K562 (cell line): ENCODE results near the gene TADA2A. TPM values are rescaled to one million over a fixed set of nuclear protein-coding genes. Genes with fewer than 3 reads are reported as not detected.

Source experiments
- ATF1 ChIP-seq, 2 experiments: fragments of 450-650 bp in 1 of 2; IDR thresholded peaks; 2 replicates each; pipeline ENCODE4 v1.6.1; 2016; ENCODE audit warnings: missing compliant biosample characterization in 1 of 2, missing genetic modification characterization in 1 of 2
- DDX20 ChIP-seq: fragments of 450-650 bp; IDR thresholded peaks from 2 replicates; pipeline ENCODE4 v1.6.1; 2016; ENCODE audit warnings: missing genetic modification characterization, low read depth, mild to moderate bottlenecking, missing compliant biosample characterization, moderate library complexity
- E2F8 ChIP-seq: fragments of 450-650 bp; IDR thresholded peaks from 2 replicates; pipeline ENCODE4 v1.7.1; 2018; ENCODE audit warnings: mild to moderate bottlenecking, low read depth; ENCODE audit not compliant: partially characterized antibody
- EHMT2 ChIP-seq: fragments of 450-650 bp; IDR thresholded peaks from 2 replicates; pipeline ENCODE4 v1.6.1; 2018; ENCODE audit warnings: antibody characterized with exemption
- GABPA ChIP-seq: fragments of 200-800 bp; sonication (Bioruptor generic); conservative IDR thresholded peaks from 2 replicates; pipeline ENCODE4 v1.6.1; 2016; ENCODE audit warnings: low read depth, missing genetic modification characterization, missing compliant biosample characterization
- HDAC1 ChIP-seq, 2 experiments: fragments of 450-650 bp; IDR thresholded peaks; 2 replicates each; pipeline ENCODE4 v1.6.1; 2016 to 2017; ENCODE audit warnings: inconsistent platforms in 1 of 2, mild to moderate bottlenecking in 1 of 2, moderate library complexity in 1 of 2
- MAFK ChIP-seq: IDR thresholded peaks from 2 replicates; pipeline ENCODE4 v1.6.1; 2011; ENCODE audit warnings: low read length, improper control_type of control experiment
- MITF ChIP-seq: IDR thresholded peaks from 2 replicates; pipeline ENCODE4 v1.6.1; 2014; ENCODE audit warnings: antibody characterized with exemption
- MNT ChIP-seq, 2 experiments: fragments of 450-650 bp; conservative IDR thresholded peaks; 2 replicates each; pipeline ENCODE4 v1.6.1; 2017; ENCODE audit warnings: mild to moderate bottlenecking in 2 of 2, moderate library complexity in 2 of 2
- NR3C1 ChIP-seq: sonication (generic); formaldehyde crosslinking; IDR thresholded peaks from 2 replicates; pipeline ENCODE4 v1.8.1; 2022; ENCODE audit warnings: missing genetic modification reagents
- POLR3A ChIP-seq: IDR thresholded peaks from 2 replicates; pipeline ENCODE4 v1.6.1; 2011; ENCODE audit warnings: borderline replicate concordance, mild to moderate bottlenecking, moderate library complexity; ENCODE audit not compliant: insufficient read length, insufficient read depth; ENCODE audit errors: extremely low read depth
- YY1 ChIP-seq, 3 experiments: IDR thresholded peaks; 2 replicates each; pipeline ENCODE4 v1.6.1; 2011; ENCODE audit warnings: low read length in 2 of 3, mild to moderate bottlenecking in 2 of 3, moderate library complexity in 2 of 3, borderline replicate concordance in 1 of 3, control low read depth in 1 of 3, low read depth in 1 of 3; ENCODE audit not compliant: insufficient read depth in 3 of 3, insufficient replicate concordance in 2 of 3, control insufficient read depth in 1 of 3, insufficient read length in 1 of 3; ENCODE audit errors: extremely low read depth in 1 of 3
- polyA plus RNA-seq, 8 experiments: library from polyadenylated mRNA; depleted of rRNA in 4 of 8; stranded (reverse) in 5 of 8; unstranded in 3 of 8; fragments of >200 nt; fragmentation: Nextera tagmentation in 2 of 8; fragmentation: Illumina TruSeq in 1 of 8; extraction: Ambion mirVana in 2 of 8; extraction: Trizol in 1 of 8; gene quantifications; 2 replicates each; pipeline versions ENCODE4 v1.2.1 to v1.2.3, GENCODE V29; 2011 to 2014; ENCODE audit warnings: inconsistent platforms in 1 of 8, missing spikeins in 1 of 8
- total RNA-seq, 7 experiments: library from RNA; depleted of rRNA in 6 of 7; stranded (reverse); fragments of >200 nt in 6 of 7; fragmentation: Illumina TruSeq in 2 of 7; extraction: Trizol in 2 of 7; gene quantifications; 2 replicates each; pipeline versions ENCODE4 v1.2.1 to v1.2.3, GENCODE V29; 2011 to 2021; ENCODE audit warnings: low replicate concordance in 1 of 7

Gene TADA2A
- total and polyA plus RNA-seq, 9 of the 15 experiments (the other 6 are each of a cell fraction or from before 2014, with no cell fraction given) = 13.8 to 37.7 (median 25.0) TPM

GRCh38 chr17:37488607-37489196 is 82.0 kb downstream of the TADA2A start (continued):
- TF ChIP-seq MITF (no peak), ATF1 (CRISPR knock-in tag; IDR thresholded peaks at IDR 0.05) (no peak), ATF1 (tag; IDR thresholded peaks at IDR 0.05) (peak; percentile 16), E2F8 (no peak), MNT (conservative IDR thresholded peaks at IDR 0.05) (peak; percentile 48 to 68; a peak in 2 of 4 replicates), GABPA (0 out of 2 replicates have a peak, but pooled peaks have one; percentile 8), DDX20 (tag) (no peak), EHMT2 (peak; percentile 23; the same call in 1 of the 2 replicates), YY1 (IDR thresholded peaks at IDR 0.05; ENCODE audit: borderline replicate concordance in 1 of 3, control insufficient read depth in 1 of 3, extremely low read depth in 1 of 3, insufficient read depth in 3 of 3, insufficient read length in 1 of 3, insufficient replicate concordance in 2 of 3, low read depth in 1 of 3, low read length in 2 of 3) (peak in 2 of 3 experiments; percentile 40 to 78), NR3C1 (CRISPR knock-in tag) (no peak), HDAC1 (IDR thresholded peaks at IDR 0.05) (peak in 1 of 2 experiments; percentile 67; a peak in 1 of 4 replicates), POLR3A (no peak), MAFK (peak; percentile 86)
- TF ChIP-seq, all 486 proteins: peak for 31
